ENCODE measurements around the gene BCR. TPM values are rescaled to one million over a fixed set of nuclear protein-coding genes. Genes with fewer than 3 reads are reported as not detected.
A peak's percentile ranks its signal among the peaks of the same experiment; 100 is the strongest.

Gene BCR
- total RNA-seq, 1 experiment from 2014 or later, result 129 TPM

DNA sequence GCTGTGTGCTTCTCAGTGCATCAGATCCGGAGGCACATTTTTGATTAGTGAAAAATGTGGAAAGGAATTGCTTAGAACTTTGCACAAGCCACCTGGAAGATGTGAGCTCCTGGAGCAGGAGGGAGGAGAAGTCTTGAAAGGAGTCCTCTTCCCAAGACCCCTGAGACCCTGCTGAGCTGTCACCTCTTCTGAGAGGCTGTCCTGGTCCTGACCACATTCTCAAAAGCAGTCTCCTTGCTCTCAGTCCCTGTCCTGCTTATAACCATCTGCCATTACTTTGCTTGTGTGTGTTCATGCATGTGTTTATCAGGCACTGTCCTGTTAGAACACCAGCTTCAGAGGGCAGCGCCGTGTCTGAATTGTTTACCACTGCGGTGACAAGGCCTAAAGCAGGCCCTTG is 86.5 kb downstream of the BCR start:
- no peak for TF ChIP-seq NR3C1 (CRISPR knock-in tag; conservative IDR thresholded peaks at IDR 0.05; ENCODE audit: low read depth)
- TF ChIP-seq, protein P1, sequence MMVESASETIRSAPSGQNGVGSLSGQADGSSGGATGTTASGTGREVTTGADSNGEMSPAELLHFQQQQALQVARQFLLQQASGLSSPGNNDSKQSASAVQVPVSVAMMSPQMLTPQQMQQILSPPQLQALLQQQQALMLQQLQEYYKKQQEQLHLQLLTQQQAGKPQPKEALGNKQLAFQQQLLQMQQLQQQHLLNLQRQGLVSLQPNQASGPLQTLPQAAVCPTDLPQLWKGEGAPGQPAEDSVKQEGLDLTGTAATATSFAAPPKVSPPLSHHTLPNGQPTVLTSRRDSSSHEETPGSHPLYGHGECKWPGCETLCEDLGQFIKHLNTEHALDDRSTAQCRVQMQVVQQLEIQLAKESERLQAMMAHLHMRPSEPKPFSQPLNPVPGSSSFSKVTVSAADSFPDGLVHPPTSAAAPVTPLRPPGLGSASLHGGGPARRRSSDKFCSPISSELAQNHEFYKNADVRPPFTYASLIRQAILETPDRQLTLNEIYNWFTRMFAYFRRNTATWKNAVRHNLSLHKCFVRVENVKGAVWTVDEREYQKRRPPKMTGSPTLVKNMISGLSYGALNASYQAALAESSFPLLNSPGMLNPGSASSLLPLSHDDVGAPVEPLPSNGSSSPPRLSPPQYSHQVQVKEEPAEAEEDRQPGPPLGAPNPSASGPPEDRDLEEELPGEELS (CRISPR knock-in tag; IDR thresholded peaks at IDR 0.05), result no peak
- no peak for TF ChIP-seq IRF2 (CRISPR knock-in tag; IDR thresholded peaks at IDR 0.05; ENCODE audit: borderline replicate concordance, low read depth)
- TF ChIP-seq ZNF317 (CRISPR knock-in tag; IDR thresholded peaks at IDR 0.05; ENCODE audit: borderline replicate concordance, low read depth), result no peak
- TF ChIP-seq HMGA2 (CRISPR knock-in tag; IDR thresholded peaks at IDR 0.05), result no peak
- TF ChIP-seq GABPB1 (CRISPR knock-in tag; IDR thresholded peaks at IDR 0.05), result no peak
- TF ChIP-seq, protein P2, sequence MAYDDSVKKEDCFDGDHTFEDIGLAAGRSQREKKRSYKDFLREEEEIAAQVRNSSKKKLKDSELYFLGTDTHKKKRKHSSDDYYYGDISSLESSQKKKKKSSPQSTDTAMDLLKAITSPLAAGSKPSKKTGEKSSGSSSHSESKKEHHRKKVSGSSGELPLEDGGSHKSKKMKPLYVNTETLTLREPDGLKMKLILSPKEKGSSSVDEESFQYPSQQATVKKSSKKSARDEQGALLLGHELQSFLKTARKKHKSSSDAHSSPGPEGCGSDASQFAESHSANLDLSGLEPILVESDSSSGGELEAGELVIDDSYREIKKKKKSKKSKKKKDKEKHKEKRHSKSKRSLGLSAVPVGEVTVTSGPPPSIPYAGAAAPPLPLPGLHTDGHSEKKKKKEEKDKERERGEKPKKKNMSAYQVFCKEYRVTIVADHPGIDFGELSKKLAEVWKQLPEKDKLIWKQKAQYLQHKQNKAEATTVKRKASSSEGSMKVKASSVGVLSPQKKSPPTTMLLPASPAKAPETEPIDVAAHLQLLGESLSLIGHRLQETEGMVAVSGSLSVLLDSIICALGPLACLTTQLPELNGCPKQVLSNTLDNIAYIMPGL (CRISPR knock-in tag; IDR thresholded peaks at IDR 0.05), result no peak
- no peak for TF ChIP-seq NR1H2 (CRISPR knock-in tag; IDR thresholded peaks at IDR 0.05)
- no peak for TF ChIP-seq MAX (CRISPR knock-in tag; IDR thresholded peaks at IDR 0.05)
- no peak for TF ChIP-seq SMAD3 (CRISPR knock-in tag; IDR thresholded peaks at IDR 0.05; ENCODE audit: borderline replicate concordance)
- TF ChIP-seq ATF6 (CRISPR knock-in tag; IDR thresholded peaks at IDR 0.05), result no peak
- no peak overlapping the region for H3K4me3 Mint-ChIP-seq
- POLR2A ChIA-PET, result no interaction called here
- H3K36me3 Mint-ChIP-seq, result peaks cover 37% of the 10 kb centered on the region
- H3K27me3 Mint-ChIP-seq (ENCODE audit: low read depth), result no peaks in the 10 kb centered on the region
- CTCF ChIA-PET, result interaction anchor here (0.8 to 4.6 kb wide), 2 partner anchors 15 to 41 kb away, joined by 3 to 47 read pairs; no protein-coding TSS in a partner anchor
- peak overlapping the region; percentile 86 for H3K27ac Mint-ChIP-seq
- H3K9me3 Mint-ChIP-seq, result no peaks in the 10 kb centered on the region
- DNase-seq (ENCODE audit: low spot score) (no peak), ATAC-seq (no peak)
- H3K4me1 Mint-ChIP-seq, result peaks cover 50% of the 10 kb centered on the region

- Mint-ChIP-seq H3K4me3 (no peak overlapping the region), H3K27me3 (ENCODE audit: low read depth) (no peaks in the 10 kb centered on the region), H3K9me3 (no peaks in the 10 kb centered on the region), H3K36me3 (peaks cover 41% of the 10 kb centered on the region), H3K27ac (peak overlapping the region; percentile 86), H3K4me1 (peaks cover 48% of the 10 kb centered on the region)
- no peak for ATAC-seq
- POLR2A ChIA-PET, result no interaction called here
- CTCF ChIA-PET, result interaction anchor here (0.6 to 4.6 kb wide), 4 partner anchors 15 to 92 kb away, joined by 3 to 47 read pairs (median 14); no protein-coding TSS in a partner anchor
- no peak for DNase-seq (ENCODE audit: low spot score)
- TF ChIP-seq CBFB (CRISPR knock-in tag; IDR thresholded peaks at IDR 0.05; ENCODE audit: low read depth), result no peak
- TF ChIP-seq PRRX2 (CRISPR knock-in tag; IDR thresholded peaks at IDR 0.05), result no peak
- no peak for TF ChIP-seq NFE2L1 (CRISPR knock-in tag; IDR thresholded peaks at IDR 0.05)
- TF ChIP-seq ESRRA (CRISPR knock-in tag; IDR thresholded peaks at IDR 0.05; ENCODE audit: borderline replicate concordance), result no peak
- TF ChIP-seq MYBL2 (CRISPR knock-in tag; IDR thresholded peaks at IDR 0.05), result no peak
- no peak for TF ChIP-seq ZNF532 (CRISPR knock-in tag; IDR thresholded peaks at IDR 0.05; ENCODE audit: borderline replicate concordance)
- TF ChIP-seq FOXK1 (CRISPR knock-in tag; IDR thresholded peaks at IDR 0.05), result no peak
- TF ChIP-seq FOXP1 (CRISPR knock-in tag; IDR thresholded peaks at IDR 0.05; ENCODE audit: borderline replicate concordance), result no peak
- TF ChIP-seq E2F4 (CRISPR knock-in tag; IDR thresholded peaks at IDR 0.05; ENCODE audit: borderline replicate concordance, low read depth), result no peak
- TF ChIP-seq, protein P3, sequence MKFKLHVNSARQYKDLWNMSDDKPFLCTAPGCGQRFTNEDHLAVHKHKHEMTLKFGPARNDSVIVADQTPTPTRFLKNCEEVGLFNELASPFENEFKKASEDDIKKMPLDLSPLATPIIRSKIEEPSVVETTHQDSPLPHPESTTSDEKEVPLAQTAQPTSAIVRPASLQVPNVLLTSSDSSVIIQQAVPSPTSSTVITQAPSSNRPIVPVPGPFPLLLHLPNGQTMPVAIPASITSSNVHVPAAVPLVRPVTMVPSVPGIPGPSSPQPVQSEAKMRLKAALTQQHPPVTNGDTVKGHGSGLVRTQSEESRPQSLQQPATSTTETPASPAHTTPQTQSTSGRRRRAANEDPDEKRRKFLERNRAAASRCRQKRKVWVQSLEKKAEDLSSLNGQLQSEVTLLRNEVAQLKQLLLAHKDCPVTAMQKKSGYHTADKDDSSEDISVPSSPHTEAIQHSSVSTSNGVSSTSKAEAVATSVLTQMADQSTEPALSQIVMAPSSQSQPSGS (CRISPR knock-in tag; IDR thresholded peaks at IDR 0.05; ENCODE audit: borderline replicate concordance, low read depth), result no peak
Observed at GRCh38 chr22:23267226-23268043, 87.1 kb downstream of the BCR start.

All from WTC11 (cell line).